Neural cell (in vitro differentiated cells): ENCODE data around the gene STRN3. TPM values are rescaled to one million over a fixed set of nuclear protein-coding genes. Genes with fewer than 3 reads are reported as not detected.

Experiments used
- H2AFZ ChIP-seq: fragments of 200-600, 300-800 bp; sonication (generic), shearing (Covaris generic); 2 replicates; pipeline ENCODE4 v1.6.0; 2014; ENCODE audit warnings: low read depth, mild to moderate bottlenecking, antibody characterized with exemption, low read length, moderate library complexity
- H3F3A ChIP-seq: fragments of 200-600 bp; shearing (Covaris generic); 2 replicates; pipeline ENCODE4 v1.6.1; 2016; ENCODE audit warnings: mild to moderate bottlenecking, moderate library complexity, mixed read lengths, antibody characterized with exemption, low read length; ENCODE audit not compliant: insufficient read depth, poor library complexity, severe bottlenecking
- H3K27ac ChIP-seq: fragments of 200-600, 300-800 bp; sonication (generic), shearing (Covaris generic); 2 replicates; pipeline ENCODE4 v1.5.1; 2014; ENCODE audit warnings: mild to moderate bottlenecking, low read length, moderate library complexity
- H3K27me3 ChIP-seq: fragments of 300-800, 200-600 bp; sonication (generic), shearing (Covaris generic); 2 replicates; pipeline ENCODE4 v1.6.0; 2014; ENCODE audit warnings: mild to moderate bottlenecking, low read depth, low read length, moderate library complexity; ENCODE audit not compliant: insufficient read depth
- H3K36me3 ChIP-seq: fragments of 300-800, 200-600 bp; sonication (generic), shearing (Covaris generic); 2 replicates; pipeline ENCODE4 v1.5.1; 2014; ENCODE audit warnings: mild to moderate bottlenecking, antibody characterized with exemption, low read length, moderate library complexity; ENCODE audit not compliant: insufficient read depth
- H3K4me2 ChIP-seq: fragments of 300-800, 200-600 bp; sonication (generic), shearing (Covaris generic); 2 replicates; pipeline ENCODE4 v1.6.0; 2014; ENCODE audit warnings: mild to moderate bottlenecking, low read length
- H3K4me3 ChIP-seq: fragments of 300-800, 200-600 bp; sonication (generic), shearing (Covaris generic); 2 replicates; pipeline ENCODE4 v1.5.1; 2014; ENCODE audit warnings: mild to moderate bottlenecking, low read length, moderate library complexity
- H3K79me2 ChIP-seq: fragments of 200-600 bp; shearing (Covaris generic); replicated peaks from 2 replicates; pipeline ENCODE4 v1.6.0; 2014; ENCODE audit warnings: mild to moderate bottlenecking, low read length, moderate library complexity; ENCODE audit not compliant: insufficient read depth
- H3K9ac ChIP-seq: fragments of 300-800, 200-600 bp; sonication (generic), shearing (Covaris generic); 2 replicates; pipeline ENCODE4 v1.6.1; 2016; ENCODE audit warnings: mild to moderate bottlenecking, low read length, mixed read lengths
- H3K9me2 ChIP-seq: fragments of 200-600 bp; shearing (Covaris generic); 2 replicates; pipeline ENCODE4 v1.6.1; 2016; ENCODE audit warnings: mild to moderate bottlenecking, low read length, mixed read lengths; ENCODE audit not compliant: insufficient read depth
- H3K9me3 ChIP-seq: fragments of 200-600, 300-800 bp; sonication (generic), shearing (Covaris generic); 2 replicates; pipeline ENCODE4 v1.6.1; 2016; ENCODE audit warnings: mild to moderate bottlenecking, mixed run types, low read length, moderate library complexity, mixed read lengths
- H4K20me1 ChIP-seq: fragments of 200-600 bp; shearing (Covaris generic); 2 replicates; pipeline ENCODE4 v1.6.1; 2016; ENCODE audit warnings: mild to moderate bottlenecking, mixed run types; ENCODE audit not compliant: insufficient read depth
- CTCF ChIP-seq: fragments of 450-650 bp; IDR thresholded peaks from 2 replicates; pipeline ENCODE4 v1.5.1; 2014; ENCODE audit warnings: antibody characterized with exemption, mild to moderate bottlenecking, moderate library complexity; ENCODE audit not compliant: poor library complexity, severe bottlenecking
- EP300 ChIP-seq: fragments of 450-650 bp; conservative IDR thresholded peaks from 2 replicates; pipeline ENCODE4 v1.6.1; 2014; ENCODE audit warnings: antibody characterized with exemption, mild to moderate bottlenecking, moderate library complexity; ENCODE audit not compliant: poor library complexity, severe bottlenecking
- EZH2 ChIP-seq: fragments of 200-600, 300-800 bp; shearing (Covaris generic), sonication (generic); IDR thresholded peaks from 2 replicates; pipeline ENCODE4 v1.6.1; 2014; ENCODE audit warnings: antibody characterized with exemption, low read length, borderline replicate concordance, mild to moderate bottlenecking; ENCODE audit not compliant: insufficient read depth, poor library complexity, severe bottlenecking
- MXI1 ChIP-seq: fragments of 450-650 bp; conservative IDR thresholded peaks from 2 replicates; pipeline ENCODE4 v1.6.1; 2014; ENCODE audit warnings: antibody characterized with exemption, mild to moderate bottlenecking; ENCODE audit not compliant: poor library complexity, severe bottlenecking
- POLR2AphosphoS5 ChIP-seq: IDR thresholded peaks from 2 replicates; pipeline ENCODE4 v1.6.1; 2012
- RAD21 ChIP-seq: fragments of 450-650 bp; conservative IDR thresholded peaks from 2 replicates; pipeline ENCODE4 v1.6.1; 2014; ENCODE audit warnings: antibody characterized with exemption, mild to moderate bottlenecking, moderate library complexity
- SMC3 ChIP-seq: fragments of 450-650 bp; conservative IDR thresholded peaks from 2 replicates; pipeline ENCODE4 v1.6.1; 2014; ENCODE audit warnings: antibody characterized with exemption, mild to moderate bottlenecking, moderate library complexity; ENCODE audit not compliant: poor library complexity
- TAF1 ChIP-seq: IDR thresholded peaks from 2 replicates; pipeline ENCODE4 v1.6.1; 2012; ENCODE audit warnings: low read depth
- polyA plus RNA-seq: library from polyadenylated mRNA; depleted of rRNA; stranded (reverse); fragments of >200 nt; gene quantifications from 2 replicates; pipeline ENCODE4 v1.2.3, GENCODE V29; 2014
- TF ChIP-seq, protein P1 (sequence below): IDR thresholded peaks from 2 replicates; pipeline ENCODE4 v1.6.1; 2012; ENCODE audit warnings: borderline replicate concordance

Gene STRN3
- polyA plus RNA-seq, 1 donor from 2014 or later, result 60.1 TPM

DNA sequence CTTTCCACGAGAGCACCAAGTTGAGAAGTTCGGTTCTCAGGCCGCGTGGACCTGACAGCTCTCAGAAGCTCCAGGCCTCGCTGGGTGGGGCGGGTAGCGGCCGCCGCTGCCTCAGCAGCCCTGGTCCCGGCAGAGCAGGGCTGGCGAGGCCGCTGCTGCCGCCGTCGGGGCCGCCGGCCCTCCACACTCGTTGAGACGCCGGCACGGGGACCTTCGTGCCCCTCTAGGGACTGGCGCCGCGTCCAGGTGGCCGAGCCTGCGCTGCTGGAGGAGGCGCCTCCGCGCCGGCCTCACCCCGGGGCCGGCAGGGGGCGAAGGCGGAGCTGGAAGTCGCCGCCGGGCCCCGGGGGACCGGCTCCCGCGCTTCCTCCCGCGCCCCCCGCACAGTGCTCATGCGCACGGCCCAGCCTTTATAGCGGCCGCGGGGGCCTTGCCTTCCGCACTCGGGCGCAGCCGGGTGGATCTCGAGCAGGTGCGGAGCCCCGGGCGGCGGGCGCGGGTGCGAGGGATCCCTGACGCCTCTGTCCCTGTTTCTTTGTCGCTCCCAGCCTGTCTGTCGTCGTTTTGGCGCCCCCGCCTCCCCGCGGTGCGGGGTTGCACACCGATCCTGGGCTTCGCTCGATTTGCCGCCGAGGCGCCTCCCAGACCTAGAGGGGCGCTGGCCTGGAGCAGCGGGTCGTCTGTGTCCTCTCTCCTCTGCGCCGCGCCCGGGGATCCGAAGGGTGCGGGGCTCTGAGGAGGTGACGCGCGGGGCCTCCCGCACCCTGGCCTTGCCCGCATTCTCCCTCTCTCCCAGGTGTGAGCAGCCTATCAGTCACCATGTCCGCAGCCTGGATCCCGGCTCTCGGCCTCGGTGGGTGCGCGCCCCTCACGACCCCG is 151.8 kb downstream of the STRN3 start, which contains the start of gene COCH:
Gene COCH (plus strand): TSS at position 440 of the 879 bp plus-strand sequence. CDS start 380 bp downstream, at position 820.
- Histone ChIP-seq H3K4me3 (peak within 1 kb of the TSS; percentile 92), H3K27me3 (peaks cover 34% of the 10 kb centered on the region), H3K79me2 (no peaks in the 10 kb centered on the region), H3K9me3 (no peaks in the 10 kb centered on the region), H3K9ac (peak within 1 kb of the TSS; percentile 74), H3K4me2 (peak within 1 kb of the TSS; percentile 58), H3F3A (peaks cover 4% of the 10 kb centered on the region), H2AFZ (peak within 1 kb of the TSS; percentile 58), H3K27ac (peak within 1 kb of the TSS; percentile 18), H3K9me2 (no peaks in the 10 kb centered on the region), H4K20me1 (no peaks in the 10 kb centered on the region), H3K36me3 (no peaks in the 10 kb centered on the region)
- TF ChIP-seq EP300 (no peak), CTCF (peak; percentile 57), RAD21 (peak; percentile 25), POLR2AphosphoS5 (peak; percentile 57), MXI1 (peak; percentile 32), SMC3 (peak; percentile 46)

DNA sequence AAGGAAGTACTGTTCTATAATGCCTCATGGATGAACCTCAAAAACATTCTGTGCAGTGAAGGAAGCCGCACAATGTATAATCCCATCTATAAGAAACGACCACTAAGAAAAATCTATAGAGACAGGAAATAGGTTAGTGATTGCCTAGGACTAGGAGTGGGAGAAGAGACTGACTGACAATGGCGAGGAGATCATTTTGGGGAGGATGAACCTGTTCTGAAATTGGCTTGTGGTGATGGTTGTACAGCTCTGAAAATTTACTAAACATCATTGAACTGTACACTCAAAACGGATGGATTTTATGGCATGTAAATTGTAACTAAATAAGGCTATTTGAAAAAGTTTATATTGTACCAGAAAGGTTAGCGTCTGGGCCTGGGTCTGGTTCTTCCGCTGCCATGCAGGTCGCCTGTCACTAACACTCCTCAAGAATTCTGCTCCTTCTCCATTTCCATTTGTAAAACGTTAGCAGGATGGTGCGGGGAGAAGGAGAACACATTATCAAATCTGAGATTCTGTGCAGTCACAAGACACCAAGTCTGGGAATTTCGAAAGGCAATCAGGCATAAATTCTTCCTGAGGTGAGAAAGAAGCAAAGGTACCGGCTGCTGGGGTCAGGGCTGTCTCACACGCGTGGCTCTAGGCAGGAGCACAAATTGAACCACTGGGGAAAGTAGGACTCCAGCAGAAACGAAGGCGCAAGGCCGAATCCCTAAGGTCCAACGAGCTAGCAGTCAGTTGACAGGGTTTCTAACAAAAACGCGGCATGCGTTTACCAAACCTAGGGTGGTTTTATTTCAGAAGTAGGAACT is 152.7 kb downstream of the STRN3 start:
- H4K20me1 ChIP-seq, result no peaks in the 10 kb centered on the region
- TF ChIP-seq EZH2 (no peak), POLR2AphosphoS5 (no peak), MXI1 (no peak), RAD21 (no peak), SMC3 (no peak), EP300 (no peak), CTCF (no peak), TAF1 (no peak)
- TF ChIP-seq, protein P1, sequence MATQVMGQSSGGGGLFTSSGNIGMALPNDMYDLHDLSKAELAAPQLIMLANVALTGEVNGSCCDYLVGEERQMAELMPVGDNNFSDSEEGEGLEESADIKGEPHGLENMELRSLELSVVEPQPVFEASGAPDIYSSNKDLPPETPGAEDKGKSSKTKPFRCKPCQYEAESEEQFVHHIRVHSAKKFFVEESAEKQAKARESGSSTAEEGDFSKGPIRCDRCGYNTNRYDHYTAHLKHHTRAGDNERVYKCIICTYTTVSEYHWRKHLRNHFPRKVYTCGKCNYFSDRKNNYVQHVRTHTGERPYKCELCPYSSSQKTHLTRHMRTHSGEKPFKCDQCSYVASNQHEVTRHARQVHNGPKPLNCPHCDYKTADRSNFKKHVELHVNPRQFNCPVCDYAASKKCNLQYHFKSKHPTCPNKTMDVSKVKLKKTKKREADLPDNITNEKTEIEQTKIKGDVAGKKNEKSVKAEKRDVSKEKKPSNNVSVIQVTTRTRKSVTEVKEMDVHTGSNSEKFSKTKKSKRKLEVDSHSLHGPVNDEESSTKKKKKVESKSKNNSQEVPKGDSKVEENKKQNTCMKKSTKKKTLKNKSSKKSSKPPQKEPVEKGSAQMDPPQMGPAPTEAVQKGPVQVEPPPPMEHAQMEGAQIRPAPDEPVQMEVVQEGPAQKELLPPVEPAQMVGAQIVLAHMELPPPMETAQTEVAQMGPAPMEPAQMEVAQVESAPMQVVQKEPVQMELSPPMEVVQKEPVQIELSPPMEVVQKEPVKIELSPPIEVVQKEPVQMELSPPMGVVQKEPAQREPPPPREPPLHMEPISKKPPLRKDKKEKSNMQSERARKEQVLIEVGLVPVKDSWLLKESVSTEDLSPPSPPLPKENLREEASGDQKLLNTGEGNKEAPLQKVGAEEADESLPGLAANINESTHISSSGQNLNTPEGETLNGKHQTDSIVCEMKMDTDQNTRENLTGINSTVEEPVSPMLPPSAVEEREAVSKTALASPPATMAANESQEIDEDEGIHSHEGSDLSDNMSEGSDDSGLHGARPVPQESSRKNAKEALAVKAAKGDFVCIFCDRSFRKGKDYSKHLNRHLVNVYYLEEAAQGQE, result no peak
- no peaks in the 10 kb centered on the region for H3K36me3 ChIP-seq
- H3K4me3 ChIP-seq, result peak overlapping the region; percentile 92
- no peaks in the 10 kb centered on the region for H3K79me2 ChIP-seq
- no peak overlapping the region for H2AFZ ChIP-seq
- H3K27ac ChIP-seq, result no peak overlapping the region
- peaks cover 34% of the 10 kb centered on the region for H3K27me3 ChIP-seq
- peaks cover 4% of the 10 kb centered on the region for H3F3A ChIP-seq
- H3K9ac ChIP-seq, result peak overlapping the region; percentile 74
- H3K9me2 ChIP-seq, result no peaks in the 10 kb centered on the region
- H3K9me3 ChIP-seq, result no peaks in the 10 kb centered on the region
- no peak overlapping the region for H3K4me2 ChIP-seq
